SU-DHL-6 (cell line): ENCODE measurements around the gene DLG1.

ENCODE experiments used
- H2AFZ ChIP-seq: fragments of 200-600 bp; sonication (generic); 2 replicates; pipeline ENCODE4 v1.6.1; 2014; ENCODE audit warnings: low read depth, mild to moderate bottlenecking, moderate library complexity, mixed read lengths, antibody characterized with exemption, low read length; ENCODE audit not compliant: severe bottlenecking
- H3F3A ChIP-seq: fragments of 200-600 bp; shearing (Covaris generic); 2 replicates; pipeline ENCODE4 v1.6.0; 2016; ENCODE audit warnings: antibody characterized with exemption, mild to moderate bottlenecking; ENCODE audit not compliant: insufficient read depth
- H3K27ac ChIP-seq: fragments of 200-600 bp; sonication (generic); 2 replicates; pipeline ENCODE4 v1.5.1; 2016; ENCODE audit warnings: low read depth, mild to moderate bottlenecking, low read length, moderate library complexity, mixed read lengths
- H3K27me3 ChIP-seq: fragments of 200-600 bp; sonication (generic), shearing (Covaris generic); 2 replicates; pipeline ENCODE4 v1.6.0; 2014; ENCODE audit warnings: mild to moderate bottlenecking, low read length
- H3K36me3 ChIP-seq: fragments of 200-600 bp; sonication (generic); 2 replicates; pipeline ENCODE4 v1.6.1; 2014; ENCODE audit warnings: mild to moderate bottlenecking, low read length, mixed read lengths
- H3K4me2 ChIP-seq: fragments of 300-600, 200-600 bp; shearing (Covaris generic), sonication (generic); 2 replicates; pipeline ENCODE4 v1.6.0; 2014; ENCODE audit warnings: low read length, low read depth, mild to moderate bottlenecking; ENCODE audit not compliant: poor library complexity, severe bottlenecking
- H3K4me3 ChIP-seq: fragments of 200-600 bp; sonication (generic); 2 replicates; pipeline ENCODE4 v1.5.1; 2014; ENCODE audit warnings: antibody characterized with exemption, low read length, mild to moderate bottlenecking, mixed read lengths; ENCODE audit not compliant: insufficient read depth, poor library complexity, severe bottlenecking
- H3K79me2 ChIP-seq: fragments of 200-600 bp; sonication (generic); 2 replicates; pipeline ENCODE4 v1.6.1; 2014; ENCODE audit warnings: mild to moderate bottlenecking, low read length, moderate library complexity; ENCODE audit not compliant: insufficient read depth
- H3K9ac ChIP-seq: fragments of 200-600 bp; sonication (generic); 2 replicates; pipeline ENCODE4 v1.7.0; 2014; ENCODE audit warnings: mild to moderate bottlenecking, low read length
- H3K9me2 ChIP-seq: fragments of 200-600 bp; sonication (generic); replicated peaks from 2 replicates; pipeline ENCODE4 v1.6.1; 2014; ENCODE audit warnings: low read length; ENCODE audit not compliant: insufficient read depth
- H3K9me3 ChIP-seq: fragments of 200-600 bp; sonication (generic); 2 replicates; pipeline ENCODE4 v1.6.1; 2014; ENCODE audit warnings: low read length, mixed read lengths; ENCODE audit not compliant: insufficient read depth
- H4K20me1 ChIP-seq: fragments of 200-600 bp; sonication (generic); 2 replicates; pipeline ENCODE4 v1.6.1; 2014; ENCODE audit warnings: low read depth, mild to moderate bottlenecking, antibody characterized with exemption, low read length, moderate library complexity, mixed read lengths
- EZH2phosphoT487 ChIP-seq: fragments of 200-600 bp; sonication (generic), shearing (Covaris generic); conservative IDR thresholded peaks from 2 replicates; pipeline ENCODE4 v1.6.1; 2018; ENCODE audit warnings: mild to moderate bottlenecking, antibody characterized with exemption, low read length, moderate library complexity, mixed read lengths
- TF ChIP-seq, protein P1 (sequence below): fragments of 200-600 bp; sonication (generic); IDR thresholded peaks from one replicate; pipeline ENCODE4 v1.5.1; 2017; ENCODE audit warnings: antibody characterized with exemption, mild to moderate bottlenecking, low read length, moderate library complexity; ENCODE audit not compliant: insufficient read depth, poor library complexity, severe bottlenecking

Gene DLG1

DNA sequence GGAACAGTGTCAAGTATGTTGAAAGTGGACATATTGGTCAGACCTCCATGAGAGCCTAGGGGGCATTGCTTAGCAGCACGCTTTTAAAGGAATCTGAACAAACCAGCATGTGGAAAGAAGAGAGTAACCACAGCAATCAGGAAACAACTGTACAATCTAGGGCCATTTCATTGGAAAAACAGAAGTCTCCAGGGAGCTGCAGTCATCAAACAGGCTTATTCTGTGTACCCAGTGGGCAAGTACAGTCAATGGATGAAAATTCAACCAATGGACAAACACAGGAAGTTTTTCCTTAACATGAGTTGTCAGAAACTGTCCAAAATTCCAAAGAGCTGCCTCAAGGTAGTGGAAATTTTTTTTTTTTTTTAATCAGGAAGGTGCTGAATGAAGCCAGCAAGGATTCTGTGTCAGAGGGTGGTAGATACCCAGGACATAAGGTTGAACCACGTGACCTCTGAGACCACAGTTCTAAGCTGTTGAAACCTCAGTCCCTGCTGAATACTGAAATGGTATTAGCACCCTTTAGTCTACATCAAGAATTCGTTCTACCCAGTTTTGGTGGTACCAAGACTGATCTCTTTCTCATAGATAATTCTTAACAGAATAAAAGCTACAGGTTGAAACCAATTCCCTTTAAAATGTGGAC, 4.4 kb upstream of the DLG1 start:
- H3K27ac ChIP-seq, result no peak overlapping the region
- TF ChIP-seq, protein P1, sequence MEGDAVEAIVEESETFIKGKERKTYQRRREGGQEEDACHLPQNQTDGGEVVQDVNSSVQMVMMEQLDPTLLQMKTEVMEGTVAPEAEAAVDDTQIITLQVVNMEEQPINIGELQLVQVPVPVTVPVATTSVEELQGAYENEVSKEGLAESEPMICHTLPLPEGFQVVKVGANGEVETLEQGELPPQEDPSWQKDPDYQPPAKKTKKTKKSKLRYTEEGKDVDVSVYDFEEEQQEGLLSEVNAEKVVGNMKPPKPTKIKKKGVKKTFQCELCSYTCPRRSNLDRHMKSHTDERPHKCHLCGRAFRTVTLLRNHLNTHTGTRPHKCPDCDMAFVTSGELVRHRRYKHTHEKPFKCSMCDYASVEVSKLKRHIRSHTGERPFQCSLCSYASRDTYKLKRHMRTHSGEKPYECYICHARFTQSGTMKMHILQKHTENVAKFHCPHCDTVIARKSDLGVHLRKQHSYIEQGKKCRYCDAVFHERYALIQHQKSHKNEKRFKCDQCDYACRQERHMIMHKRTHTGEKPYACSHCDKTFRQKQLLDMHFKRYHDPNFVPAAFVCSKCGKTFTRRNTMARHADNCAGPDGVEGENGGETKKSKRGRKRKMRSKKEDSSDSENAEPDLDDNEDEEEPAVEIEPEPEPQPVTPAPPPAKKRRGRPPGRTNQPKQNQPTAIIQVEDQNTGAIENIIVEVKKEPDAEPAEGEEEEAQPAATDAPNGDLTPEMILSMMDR, result no peak
- TF ChIP-seq EZH2phosphoT487, result no peak
- H4K20me1 ChIP-seq, result no peaks in the 10 kb centered on the region
- no peaks in the 10 kb centered on the region for H3K27me3 ChIP-seq
- H3K9me3 ChIP-seq, result no peaks in the 10 kb centered on the region
- H3K4me3 ChIP-seq, result no peak overlapping the region
- no peak overlapping the region for H3K4me2 ChIP-seq
- no peak overlapping the region for H2AFZ ChIP-seq
- no peaks in the 10 kb centered on the region for H3F3A ChIP-seq
- H3K9ac ChIP-seq, result no peak overlapping the region
- H3K36me3 ChIP-seq, result no peaks in the 10 kb centered on the region
- H3K79me2 ChIP-seq, result no peaks in the 10 kb centered on the region
- no peaks in the 10 kb centered on the region for H3K9me2 ChIP-seq

GRCh38 chr3:197302033-197302432, 3.6 kb upstream of the DLG1 start:
- no peaks in the 10 kb centered on the region for H3K27me3 ChIP-seq
- H3K9me2 ChIP-seq, result no peaks in the 10 kb centered on the region
- H3K4me2 ChIP-seq, result no peak overlapping the region
- H3K9ac ChIP-seq, result no peak overlapping the region
- no peaks in the 10 kb centered on the region for H4K20me1 ChIP-seq
- no peaks in the 10 kb centered on the region for H3K9me3 ChIP-seq
- TF ChIP-seq, protein P1, result no peak
- TF ChIP-seq EZH2phosphoT487, result no peak
- H3K36me3 ChIP-seq, result no peaks in the 10 kb centered on the region
- H3K4me3 ChIP-seq, result no peak overlapping the region
- H2AFZ ChIP-seq, result no peak overlapping the region
- peaks cover 3% of the 10 kb centered on the region; the same call in 1 of the 2 replicates for H3F3A ChIP-seq
- H3K27ac ChIP-seq, result no peak overlapping the region
- peaks cover 5% of the 10 kb centered on the region for H3K79me2 ChIP-seq

GRCh38 chr3:197300361-197300760, 1.9 kb upstream of the DLG1 start:
- Histone ChIP-seq H3K9me2 (no peaks in the 10 kb centered on the region), H3K4me3 (no peak overlapping the region), H2AFZ (no peak overlapping the region), H3K4me2 (no peak overlapping the region), H3K79me2 (peaks cover 21% of the 10 kb centered on the region), H3F3A (peaks cover 19% of the 10 kb centered on the region), H3K36me3 (peaks cover 2% of the 10 kb centered on the region; the same call in 1 of the 2 replicates), H3K9me3 (no peaks in the 10 kb centered on the region), H3K9ac (no peak overlapping the region), H3K27me3 (no peaks in the 10 kb centered on the region), H3K27ac (no peak overlapping the region), H4K20me1 (no peaks in the 10 kb centered on the region; the same call in 1 of the 2 replicates)
- TF ChIP-seq, protein P1, result no peak
- TF ChIP-seq EZH2phosphoT487, result no peak
